Endodermal cell (in vitro differentiated cells): Measurements from ENCODE around the gene PLXNA2. TPM values are rescaled to one million over a fixed set of nuclear protein-coding genes. Genes with fewer than 3 reads are reported as not detected.

Experiments used
- DNase-seq: peaks from one replicate; pipeline ENCODE4 v3.0.0-alpha.2; 2017
- H3K27ac ChIP-seq: 2 replicates; pipeline ENCODE4 v1.5.1; 2013; ENCODE audit warnings: mild to moderate bottlenecking, low read depth, low read length, moderate library complexity
- H3K27me3 ChIP-seq: 2 replicates; pipeline ENCODE4 v1.6.1; 2013; ENCODE audit warnings: mild to moderate bottlenecking, low read length, moderate library complexity; ENCODE audit not compliant: insufficient read depth, control insufficient read depth, poor library complexity, severe bottlenecking
- H3K36me3 ChIP-seq: 2 replicates; pipeline ENCODE4 v1.7.0; 2013; ENCODE audit warnings: mild to moderate bottlenecking, low read length, moderate library complexity; ENCODE audit not compliant: control insufficient read depth, insufficient read depth
- H3K4me1 ChIP-seq: one replicate; pipeline ENCODE4 v1.7.0; 2013; ENCODE audit warnings: low read length; ENCODE audit not compliant: control insufficient read depth, insufficient read depth
- H3K4me3 ChIP-seq: 2 replicates; pipeline ENCODE4 v1.5.1; 2013; ENCODE audit warnings: mild to moderate bottlenecking, low read length, moderate library complexity
- H3K9ac ChIP-seq: 2 replicates; pipeline ENCODE4 v1.6.1; 2013; ENCODE audit warnings: mild to moderate bottlenecking, low read length, moderate library complexity; ENCODE audit not compliant: poor library complexity, severe bottlenecking; ENCODE audit errors: extremely low read depth
- H3K9me3 ChIP-seq: 2 replicates; pipeline ENCODE4 v1.6.1; 2013; ENCODE audit warnings: mild to moderate bottlenecking, low read length, moderate library complexity; ENCODE audit not compliant: control insufficient read depth
- H3K27ac Mint-ChIP-seq: 2 replicates; pipeline ENCODE4 v1.8.0; 2020; ENCODE audit warnings: mixed read lengths
- H3K27me3 Mint-ChIP-seq: 2 replicates; pipeline ENCODE4 v1.8.0; 2021; ENCODE audit warnings: mild to moderate bottlenecking, mixed read lengths; ENCODE audit not compliant: insufficient read depth
- H3K36me3 Mint-ChIP-seq: 2 replicates; pipeline ENCODE4 v1.8.0; 2020; ENCODE audit warnings: low read depth, mixed read lengths
- H3K4me1 Mint-ChIP-seq: 2 replicates; pipeline ENCODE4 v1.8.0; 2020; ENCODE audit warnings: mixed read lengths
- H3K4me3 Mint-ChIP-seq: 2 replicates; pipeline ENCODE4 v1.8.0; 2020; ENCODE audit warnings: mild to moderate bottlenecking, moderate library complexity, mixed read lengths
- H3K9me3 Mint-ChIP-seq: 2 replicates; pipeline ENCODE4 v1.8.0; 2020; ENCODE audit warnings: mild to moderate bottlenecking, mixed read lengths
- whole genome bisulfite sequencing, 2 experiments: methylation state at CpG; one replicate each; pipeline versions ENCODE4 v1.1.5 to v1.1.7; 2013; ENCODE audit warnings: missing lambda C conversion rate in 2 of 2, mixed read lengths in 1 of 2; ENCODE audit not compliant: insufficient coverage in 1 of 2, insufficient read length in 1 of 2; 5-methylcytosine and 5-hydroxymethylcytosine counted together
- total RNA-seq, 2 donors: library from RNA; stranded (reverse); fragmentation: NEBNext Ultra II Directional in 1 of 2; extraction: Animal tissue kit (Norgen Biotek cat#: 25700) in 1 of 2; gene quantifications; 2 replicates in 1 of 2; 3 replicates in 1 of 2; pipeline ENCODE4 v1.2.1, GENCODE V29; 2021
- TF ChIP-seq, protein P1 (sequence below): fragments of 200-600 bp; sonication (generic); conservative IDR thresholded peaks from 2 replicates; pipeline ENCODE4 v1.5.0; 2021; ENCODE audit warnings: antibody characterized with exemption, mild to moderate bottlenecking

Gene PLXNA2
- total RNA-seq, 2 donors from 2014 or later, result 61.2 to 86.1 TPM

DNA sequence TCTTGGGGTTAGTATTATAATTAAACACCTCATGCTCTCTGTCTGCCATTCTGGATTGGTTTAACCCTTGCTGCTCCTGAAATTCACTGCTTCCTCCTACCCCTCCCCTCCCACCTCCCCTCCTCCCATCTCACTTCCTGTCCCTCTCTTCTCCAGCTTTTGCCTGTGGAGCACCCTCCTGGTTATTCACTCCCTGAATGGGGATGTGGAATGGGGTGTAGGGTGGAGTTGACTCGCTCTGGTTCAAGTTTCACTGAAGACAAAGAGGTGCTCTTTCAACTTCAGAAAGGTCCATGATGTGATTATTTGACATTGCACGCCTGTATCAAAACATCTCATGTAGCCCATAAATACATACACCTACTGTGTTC, 160.5 kb downstream of the PLXNA2 start:
- TF ChIP-seq, protein P1, sequence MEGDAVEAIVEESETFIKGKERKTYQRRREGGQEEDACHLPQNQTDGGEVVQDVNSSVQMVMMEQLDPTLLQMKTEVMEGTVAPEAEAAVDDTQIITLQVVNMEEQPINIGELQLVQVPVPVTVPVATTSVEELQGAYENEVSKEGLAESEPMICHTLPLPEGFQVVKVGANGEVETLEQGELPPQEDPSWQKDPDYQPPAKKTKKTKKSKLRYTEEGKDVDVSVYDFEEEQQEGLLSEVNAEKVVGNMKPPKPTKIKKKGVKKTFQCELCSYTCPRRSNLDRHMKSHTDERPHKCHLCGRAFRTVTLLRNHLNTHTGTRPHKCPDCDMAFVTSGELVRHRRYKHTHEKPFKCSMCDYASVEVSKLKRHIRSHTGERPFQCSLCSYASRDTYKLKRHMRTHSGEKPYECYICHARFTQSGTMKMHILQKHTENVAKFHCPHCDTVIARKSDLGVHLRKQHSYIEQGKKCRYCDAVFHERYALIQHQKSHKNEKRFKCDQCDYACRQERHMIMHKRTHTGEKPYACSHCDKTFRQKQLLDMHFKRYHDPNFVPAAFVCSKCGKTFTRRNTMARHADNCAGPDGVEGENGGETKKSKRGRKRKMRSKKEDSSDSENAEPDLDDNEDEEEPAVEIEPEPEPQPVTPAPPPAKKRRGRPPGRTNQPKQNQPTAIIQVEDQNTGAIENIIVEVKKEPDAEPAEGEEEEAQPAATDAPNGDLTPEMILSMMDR, result no peak
- H3K4me1 Mint-ChIP-seq, result peaks cover 44% of the 10 kb centered on the region
- no peaks in the 10 kb centered on the region for H3K9me3 ChIP-seq
- whole genome bisulfite sequencing, 2 experiments, result 80 to 89% methylated on average over 1 to 2 of the region's 2 CpGs
- H3K27ac ChIP-seq, result peak overlapping the region; percentile 47
- H3K9ac ChIP-seq, result no peak overlapping the region
- no peaks in the 10 kb centered on the region for H3K27me3 Mint-ChIP-seq
- H3K9me3 Mint-ChIP-seq, result no peaks in the 10 kb centered on the region
- no peak overlapping the region for H3K4me3 Mint-ChIP-seq
- no peak overlapping the region for H3K27ac Mint-ChIP-seq
- H3K36me3 ChIP-seq, result peaks cover 90% of the 10 kb centered on the region
- H3K4me3 ChIP-seq, result no peak overlapping the region
- peaks cover 40% of the 10 kb centered on the region for H3K36me3 Mint-ChIP-seq
- no peaks in the 10 kb centered on the region for H3K27me3 ChIP-seq
- DNase-seq, result no peak
- H3K4me1 ChIP-seq, result peaks cover 33% of the 10 kb centered on the region

DNA sequence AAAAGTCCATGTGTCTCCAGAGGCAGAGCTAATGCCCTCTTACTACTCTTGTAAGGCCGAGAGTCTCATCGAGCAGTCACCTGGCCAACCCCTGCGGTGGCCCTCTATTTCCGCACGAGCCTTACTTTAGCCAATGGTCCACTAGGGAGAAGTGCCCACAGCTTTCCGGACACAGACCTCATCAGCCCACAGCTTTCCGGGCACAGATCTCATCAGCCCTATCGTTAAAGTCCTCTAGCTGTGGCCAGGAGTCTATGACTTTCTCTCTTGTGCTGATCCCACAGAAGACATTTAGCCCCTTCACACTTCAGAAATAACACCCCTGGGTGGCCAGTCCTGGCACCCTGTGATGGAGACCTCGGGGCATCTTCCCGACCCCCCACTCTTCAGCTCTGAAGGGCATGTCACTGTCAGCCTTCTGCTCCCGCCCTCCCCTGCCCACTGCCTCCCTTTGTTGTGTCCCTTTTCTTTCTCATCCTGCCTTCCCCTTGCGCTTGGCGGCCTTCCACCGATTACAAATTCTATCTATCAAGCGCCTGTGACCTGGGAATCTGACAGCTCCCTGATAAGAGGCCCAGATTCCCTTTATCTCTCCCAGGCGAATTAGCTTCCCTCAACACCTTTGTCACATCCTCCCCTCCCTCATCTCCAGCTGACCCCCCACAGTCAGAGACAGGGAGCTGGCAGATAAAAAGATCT, 161.0 kb downstream of the PLXNA2 start:
- peak overlapping the region; percentile 5 for H3K4me3 ChIP-seq
- H3K27ac Mint-ChIP-seq, result peak overlapping the region; percentile 2
- peaks cover 39% of the 10 kb centered on the region for H3K36me3 Mint-ChIP-seq
- H3K9me3 ChIP-seq, result no peaks in the 10 kb centered on the region
- WGBS, 2 experiments, result 47 to 52% methylated on average over 11 to 16 of the region's 16 CpGs
- TF ChIP-seq, protein P1, result no peak
- no peaks in the 10 kb centered on the region for H3K27me3 Mint-ChIP-seq
- no peaks in the 10 kb centered on the region for H3K27me3 ChIP-seq
- H3K4me1 ChIP-seq, result peaks cover 33% of the 10 kb centered on the region
- no peak overlapping the region for H3K4me3 Mint-ChIP-seq
- H3K36me3 ChIP-seq, result peaks cover 90% of the 10 kb centered on the region
- H3K4me1 Mint-ChIP-seq, result peaks cover 44% of the 10 kb centered on the region
- H3K27ac ChIP-seq, result peak overlapping the region; percentile 47
- peak; percentile 88 for DNase-seq
- H3K9me3 Mint-ChIP-seq, result no peaks in the 10 kb centered on the region
- peak overlapping the region; percentile 26 for H3K9ac ChIP-seq

DNA sequence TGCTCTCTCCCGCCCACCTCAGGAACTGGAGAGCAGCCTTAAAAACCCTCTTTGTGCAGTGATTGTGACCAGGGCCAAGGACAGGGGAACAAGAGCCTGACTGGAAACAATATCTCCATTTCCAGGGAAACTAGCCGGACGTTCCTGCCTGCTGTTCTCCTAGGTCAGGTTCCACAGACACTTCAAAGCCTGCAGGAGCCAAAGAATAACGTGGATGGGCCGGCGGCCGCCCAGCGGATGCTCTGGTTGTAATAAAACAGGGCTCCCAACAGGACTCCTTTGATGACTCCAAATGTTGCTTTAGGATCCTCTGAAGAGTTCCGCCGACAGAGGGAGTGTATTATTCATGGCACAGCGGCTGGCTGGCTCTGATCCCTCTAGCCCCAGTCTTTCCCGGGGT, 162.2 kb downstream of the PLXNA2 start:
- Histone ChIP-seq H3K27ac (peak overlapping the region; percentile 4), H3K4me1 (peaks cover 33% of the 10 kb centered on the region), H3K27me3 (no peaks in the 10 kb centered on the region), H3K36me3 (peaks cover 90% of the 10 kb centered on the region), H3K9me3 (no peaks in the 10 kb centered on the region), H3K9ac (no peak overlapping the region), H3K4me3 (no peak overlapping the region)
- H3K36me3 Mint-ChIP-seq, result peaks cover 39% of the 10 kb centered on the region
- no peak overlapping the region for H3K4me3 Mint-ChIP-seq
- no peaks in the 10 kb centered on the region for H3K9me3 Mint-ChIP-seq
- DNase-seq, result peak; percentile 75
- WGBS, 2 experiments, result 51 to 73% methylated on average over 12 of the region's 12 CpGs
- TF ChIP-seq, protein P1, result peak; percentile 46
- peaks cover 52% of the 10 kb centered on the region for H3K4me1 Mint-ChIP-seq
- no peaks in the 10 kb centered on the region for H3K27me3 Mint-ChIP-seq
- no peak overlapping the region for H3K27ac Mint-ChIP-seq
